Body of pancreas (tissue), 4 donors: ENCODE results near the gene TMEM106C.

Experiments
- POLR2A ChIP-seq, 3 donors: fragments of 450-650 bp; IDR thresholded peaks; one replicate each; pipeline ENCODE4 v1.6.1; 2016; ENCODE audit warnings: antibody characterized with exemption in 3 of 3, mild to moderate bottlenecking in 2 of 3
- TF ChIP-seq, protein P1 (sequence below), 7 experiments: fragments of 450-650 bp in 4 of 7; fragments of 200-600 bp in 3 of 7; sonication (generic) in 3 of 7; IDR thresholded peaks; one replicate each; pipeline ENCODE4 v1.5.1; 2016 to 2019; ENCODE audit warnings: antibody characterized with exemption in 7 of 7

DNA sequence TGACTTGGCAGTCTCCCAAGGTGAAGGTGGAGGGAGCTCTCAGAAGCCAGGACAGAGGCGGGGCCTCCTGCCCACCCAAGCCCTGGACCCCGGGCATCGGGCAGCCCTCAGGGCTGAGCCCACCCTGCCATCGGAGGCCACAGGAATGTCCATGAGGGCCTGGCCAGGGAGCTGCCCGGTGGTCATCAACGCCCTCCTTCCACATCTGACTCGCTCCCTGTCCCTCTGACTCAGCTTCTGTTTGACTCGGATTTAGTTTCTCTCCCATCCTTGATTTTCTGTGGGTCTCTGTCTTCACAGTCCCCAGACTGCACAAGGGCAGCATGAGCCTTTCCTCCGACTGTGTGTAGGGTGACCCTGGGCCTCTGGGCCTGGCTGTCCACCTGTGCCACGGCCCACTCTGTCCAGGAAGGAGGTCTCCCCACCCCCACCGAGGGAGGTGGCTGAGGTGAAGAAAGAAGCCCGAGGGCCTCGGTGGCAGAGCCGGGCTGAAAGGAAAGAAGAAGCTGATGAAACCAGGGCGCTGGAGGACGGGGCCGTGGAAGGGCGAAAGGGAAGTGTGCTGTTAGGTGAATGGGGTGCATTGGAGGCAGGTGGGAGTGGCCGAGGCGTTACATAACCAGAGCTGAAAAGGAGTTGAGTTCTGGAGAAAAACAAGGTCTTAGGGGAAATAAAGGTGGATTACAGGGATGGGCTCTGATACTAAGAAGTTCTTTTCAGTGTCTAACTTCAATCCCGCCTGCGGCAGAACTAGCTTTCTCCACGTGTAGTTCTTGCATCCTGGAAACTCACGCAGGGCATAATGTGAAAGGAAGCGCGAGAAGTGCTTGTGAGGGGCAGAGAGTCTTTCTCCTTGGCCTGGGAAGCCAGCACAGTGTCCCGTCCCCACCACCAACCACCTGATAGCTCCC lies 16.7 kb upstream of the TMEM106C start:
- TF ChIP-seq, protein P1, sequence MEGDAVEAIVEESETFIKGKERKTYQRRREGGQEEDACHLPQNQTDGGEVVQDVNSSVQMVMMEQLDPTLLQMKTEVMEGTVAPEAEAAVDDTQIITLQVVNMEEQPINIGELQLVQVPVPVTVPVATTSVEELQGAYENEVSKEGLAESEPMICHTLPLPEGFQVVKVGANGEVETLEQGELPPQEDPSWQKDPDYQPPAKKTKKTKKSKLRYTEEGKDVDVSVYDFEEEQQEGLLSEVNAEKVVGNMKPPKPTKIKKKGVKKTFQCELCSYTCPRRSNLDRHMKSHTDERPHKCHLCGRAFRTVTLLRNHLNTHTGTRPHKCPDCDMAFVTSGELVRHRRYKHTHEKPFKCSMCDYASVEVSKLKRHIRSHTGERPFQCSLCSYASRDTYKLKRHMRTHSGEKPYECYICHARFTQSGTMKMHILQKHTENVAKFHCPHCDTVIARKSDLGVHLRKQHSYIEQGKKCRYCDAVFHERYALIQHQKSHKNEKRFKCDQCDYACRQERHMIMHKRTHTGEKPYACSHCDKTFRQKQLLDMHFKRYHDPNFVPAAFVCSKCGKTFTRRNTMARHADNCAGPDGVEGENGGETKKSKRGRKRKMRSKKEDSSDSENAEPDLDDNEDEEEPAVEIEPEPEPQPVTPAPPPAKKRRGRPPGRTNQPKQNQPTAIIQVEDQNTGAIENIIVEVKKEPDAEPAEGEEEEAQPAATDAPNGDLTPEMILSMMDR (IDR thresholded peaks at IDR 0.05), result no peak
- no peak for TF ChIP-seq POLR2A (IDR thresholded peaks at IDR 0.05)
